Naive thymus-derived CD4-positive, alpha-beta T cell (primary cell): ENCODE data around the gene CDH4. TPM values are rescaled to one million over a fixed set of nuclear protein-coding genes. Genes with fewer than 3 reads are reported as not detected.

Experiments
- ATAC-seq: fragments of 150-1000 bp; cut with Tn5 transposase; 2 replicates; pipeline ENCODE4 v1.10.0; 2021; ENCODE audit warnings: mild to moderate bottlenecking, moderate library complexity
- CTCF ChIA-PET: fragments of 350-600 bp; sonication (Branson Sonifier 250); formaldehyde crosslinking; loops from one replicate; lab custom pipeline; 2021; ENCODE audit warnings: antibody characterized with exemption; lab: Charles Lee
- POLR2A ChIA-PET: fragments of 350-600 bp; sonication (Branson Sonifier 250); formaldehyde crosslinking; loops from one replicate; lab custom pipeline; 2021; ENCODE audit warnings: antibody characterized with exemption, inconsistent platforms; lab: Charles Lee
- DNase-seq, 9 donors: peaks; one replicate each; pipeline versions ENCODE4 v3.0.0 to v3.0.0-alpha.2; 2020 to 2022; ENCODE audit warnings: mixed read lengths in 1 of 9
- H3K27ac ChIP-seq: one replicate; pipeline ENCODE4 v1.7.0; 2013; ENCODE audit warnings: mild to moderate bottlenecking, low read depth, low read length, moderate library complexity
- H3K27me3 ChIP-seq, 2 donors: one replicate each; pipeline ENCODE4 v1.7.0; 2013; ENCODE audit warnings: low read length in 2 of 2, mild to moderate bottlenecking in 2 of 2, moderate library complexity in 2 of 2; ENCODE audit not compliant: control insufficient read depth in 2 of 2, insufficient read depth in 2 of 2
- H3K36me3 ChIP-seq, 3 experiments: 1 replicate in 2 of 3; 2 replicates in 1 of 3; pipeline ENCODE4 v1.7.0; 2013; ENCODE audit warnings: low read length in 3 of 3, mild to moderate bottlenecking in 3 of 3, moderate library complexity in 1 of 3; ENCODE audit not compliant: insufficient read depth in 3 of 3, control insufficient read depth in 2 of 3
- H3K4me1 ChIP-seq, 2 donors: one replicate each; pipeline ENCODE4 v1.7.0; 2013; ENCODE audit warnings: low read length in 2 of 2, mild to moderate bottlenecking in 2 of 2, moderate library complexity in 1 of 2; ENCODE audit not compliant: control insufficient read depth in 2 of 2, insufficient read depth in 2 of 2
- H3K4me3 ChIP-seq: 2 replicates; pipeline ENCODE4 v1.7.0; 2013; ENCODE audit warnings: mild to moderate bottlenecking, low read length
- H3K9me3 ChIP-seq, 3 experiments: 1 replicate in 2 of 3; 2 replicates in 1 of 3; pipeline ENCODE4 v1.7.0; 2013; ENCODE audit warnings: low read length in 3 of 3; ENCODE audit not compliant: control insufficient read depth in 2 of 3
- H3K27ac Mint-ChIP-seq, 9 donors: one replicate each; pipeline ENCODE4 v1.8.0; 2020 to 2022; ENCODE audit warnings: mixed read lengths in 9 of 9, mild to moderate bottlenecking in 8 of 9, moderate library complexity in 5 of 9, inconsistent platforms in 2 of 9
- H3K27me3 Mint-ChIP-seq, 5 donors: one replicate each; pipeline ENCODE4 v1.8.0; 2021 to 2022; ENCODE audit warnings: mixed read lengths in 5 of 5, mild to moderate bottlenecking in 1 of 5
- H3K36me3 Mint-ChIP-seq, 5 donors: one replicate each; pipeline ENCODE4 v1.8.0; 2020 to 2022; ENCODE audit warnings: mixed read lengths in 5 of 5, mild to moderate bottlenecking in 3 of 5, inconsistent platforms in 1 of 5
- H3K4me1 Mint-ChIP-seq, 7 donors: one replicate each; pipeline ENCODE4 v1.8.0; 2020 to 2022; ENCODE audit warnings: mixed read lengths in 7 of 7, mild to moderate bottlenecking in 3 of 7, inconsistent platforms in 1 of 7
- H3K4me3 Mint-ChIP-seq, 10 donors: one replicate each; pipeline ENCODE4 v1.8.0; 2020 to 2022; ENCODE audit warnings: mild to moderate bottlenecking in 10 of 10, mixed read lengths in 10 of 10, moderate library complexity in 6 of 10, inconsistent platforms in 2 of 10
- H3K9me3 Mint-ChIP-seq, 11 donors: one replicate each; pipeline ENCODE4 v1.8.0; 2020 to 2022; ENCODE audit warnings: mixed read lengths in 11 of 11, mild to moderate bottlenecking in 4 of 11, inconsistent platforms in 1 of 11, moderate library complexity in 1 of 11
- intact Hi-C, 2 donors: fragments of 100-400 bp; cut with micrococcal nuclease; formaldehyde crosslinking; loops; one replicate each; pipeline ENCODE4 v1.15.1; 2023
- polyA plus RNA-seq, 2 donors: library from polyadenylated mRNA; unstranded; fragments of 300-500 nt; fragmentation: Illumina TruSeq; gene quantifications; one replicate each; pipeline ENCODE4 v1.2.3, GENCODE V29; 2021
- total RNA-seq, 6 experiments: library from RNA in 5 of 6; stranded (reverse) in 5 of 6; gene quantifications; 1 replicate in 5 of 6; 2 replicates in 1 of 6; pipeline ENCODE4 v1.2.3 and lab custom pipeline; 2021 to 2026

The CDH4 gene
- total and polyA plus RNA-seq, 7 experiments from 2014 or later, result 0.05 to 0.43 (median 0.14) TPM; not detected in 1

DNA sequence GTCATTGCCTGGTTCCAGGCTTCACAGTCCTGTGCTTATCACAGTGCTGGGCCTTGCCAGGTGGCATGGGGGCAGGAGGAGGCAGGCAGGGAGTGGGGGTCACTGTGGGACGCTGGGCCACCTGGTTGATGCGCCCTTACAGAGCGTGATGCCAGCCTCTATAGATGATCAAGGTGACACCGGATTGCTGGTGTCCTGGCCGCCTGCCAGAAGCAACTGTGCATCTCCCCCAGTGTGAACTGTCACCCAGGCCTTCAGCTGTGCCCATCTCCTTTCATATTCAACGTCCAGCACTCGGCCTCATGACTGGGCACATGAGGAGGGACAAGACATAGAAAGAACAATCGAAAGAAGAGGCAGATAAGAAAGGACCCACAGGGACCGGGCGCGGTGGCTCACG lies 494.7 kb downstream of the CDH4 start:
- Mint-ChIP-seq H3K9me3 (peaks cover 2 to 37% (median 13%) of the 10 kb centered on the region in 11 donors), H3K27ac (no peak overlapping the region), H3K4me1 (no peaks in the 10 kb centered on the region), H3K27me3 (peaks cover 0 to 10% (median 0%) of the 10 kb centered on the region in 5 donors), H3K4me3 (no peak overlapping the region), H3K36me3 (peaks cover 0 to 5% (median 0%) of the 10 kb centered on the region in 5 donors)
- no peaks in the 10 kb centered on the region for H3K27me3 ChIP-seq
- H3K4me3 ChIP-seq, result no peak overlapping the region
- H3K4me1 ChIP-seq, result no peaks in the 10 kb centered on the region
- no peak overlapping the region for H3K27ac ChIP-seq
- ChIA-PET CTCF (no interaction called here), POLR2A (no interaction called here)
- H3K9me3 ChIP-seq, result peaks cover 0 to 9% (median 0%) of the 10 kb centered on the region in 3 experiments
- no peak for ATAC-seq
- DNase-seq, result no peak
- intact Hi-C loops, result no loop called here
- no peaks in the 10 kb centered on the region for H3K36me3 ChIP-seq

DNA sequence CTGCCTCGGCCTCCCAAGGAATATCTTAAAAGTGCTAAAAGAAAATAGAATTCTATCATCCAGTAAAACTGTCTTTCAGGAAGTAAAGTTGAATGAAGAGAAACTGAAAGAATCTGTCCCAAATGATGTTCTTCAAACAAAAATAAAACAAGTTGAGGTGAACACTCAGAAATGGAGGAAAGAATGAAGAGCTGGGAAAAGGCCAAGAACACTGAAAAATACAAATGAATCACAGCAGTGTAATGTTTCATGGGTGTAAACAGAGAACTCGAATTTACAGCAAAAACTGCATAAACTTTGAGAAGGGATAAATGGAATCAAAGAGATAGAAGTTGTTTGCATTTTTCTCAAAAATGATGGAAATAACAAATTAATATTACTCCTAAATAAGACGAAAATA lies 496.3 kb downstream of the CDH4 start:
- Histone ChIP-seq H3K4me3 (no peak overlapping the region), H3K27ac (no peak overlapping the region), H3K36me3 (no peaks in the 10 kb centered on the region), H3K4me1 (no peaks in the 10 kb centered on the region), H3K27me3 (no peaks in the 10 kb centered on the region), H3K9me3 (peaks cover 0 to 9% (median 0%) of the 10 kb centered on the region in 3 experiments)
- intact Hi-C loops, result no loop called here
- DNase-seq (no peak), ATAC-seq (no peak)
- CTCF ChIA-PET, result no interaction called here
- H3K4me1 Mint-ChIP-seq, result no peaks in the 10 kb centered on the region
- no peak overlapping the region for H3K4me3 Mint-ChIP-seq
- peaks cover 2 to 42% (median 13%) of the 10 kb centered on the region in 11 donors for H3K9me3 Mint-ChIP-seq
- no peak overlapping the region for H3K27ac Mint-ChIP-seq
- peaks cover 0 to 5% (median 0%) of the 10 kb centered on the region in 5 donors for H3K36me3 Mint-ChIP-seq
- H3K27me3 Mint-ChIP-seq, result peaks cover 0 to 10% (median 0%) of the 10 kb centered on the region in 5 donors
- POLR2A ChIA-PET, result no interaction called here

DNA sequence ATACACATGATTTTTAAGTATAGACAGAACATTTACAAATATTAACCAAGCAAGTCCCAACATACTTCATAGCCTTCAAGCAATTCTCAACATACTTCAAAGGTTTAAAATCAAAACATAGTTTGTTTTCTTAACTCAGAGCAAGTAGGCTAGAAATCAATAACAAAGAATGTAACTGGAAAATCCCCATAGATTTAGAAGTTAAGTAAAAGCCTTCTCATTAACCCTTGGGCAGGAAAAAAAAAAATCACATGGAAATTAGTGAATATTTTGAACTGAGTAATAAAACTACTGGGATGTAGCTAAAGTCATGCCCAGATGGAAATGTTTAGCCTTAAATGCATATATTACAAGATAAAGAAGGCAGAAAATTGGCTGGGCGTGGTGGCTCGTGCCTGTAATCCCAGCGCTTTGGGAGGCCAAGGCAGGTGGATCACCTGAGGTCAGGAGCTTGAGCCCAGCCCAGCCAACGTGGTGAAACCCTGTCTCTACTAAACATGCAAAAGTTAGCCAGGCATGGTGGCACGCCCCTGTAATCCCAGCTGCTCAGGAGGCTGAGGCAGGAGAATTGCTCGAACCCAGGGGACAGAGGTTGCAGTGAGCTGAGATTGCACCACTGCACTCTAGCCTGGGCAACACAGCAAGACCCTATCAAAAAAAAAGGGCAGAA lies 497.5 kb downstream of the CDH4 start:
- H3K4me3 ChIP-seq, result no peak overlapping the region
- peaks cover 0 to 5% (median 0%) of the 10 kb centered on the region in 5 donors for H3K36me3 Mint-ChIP-seq
- H3K27me3 ChIP-seq, result no peaks in the 10 kb centered on the region
- no peak for DNase-seq
- no peak for ATAC-seq
- intact Hi-C loops, result no loop called here
- H3K27ac ChIP-seq, result no peak overlapping the region
- H3K4me1 Mint-ChIP-seq, result no peaks in the 10 kb centered on the region
- POLR2A ChIA-PET, result no interaction called here
- H3K9me3 Mint-ChIP-seq, result peaks cover 2 to 42% (median 13%) of the 10 kb centered on the region in 11 donors
- H3K27me3 Mint-ChIP-seq, result peaks cover 0 to 10% (median 0%) of the 10 kb centered on the region in 5 donors
- no peaks in the 10 kb centered on the region for H3K36me3 ChIP-seq
- H3K27ac Mint-ChIP-seq, result no peak overlapping the region
- peaks cover 0 to 9% (median 0%) of the 10 kb centered on the region in 3 experiments for H3K9me3 ChIP-seq
- H3K4me3 Mint-ChIP-seq, result no peak overlapping the region
- CTCF ChIA-PET, result no interaction called here
- H3K4me1 ChIP-seq, result no peaks in the 10 kb centered on the region

DNA sequence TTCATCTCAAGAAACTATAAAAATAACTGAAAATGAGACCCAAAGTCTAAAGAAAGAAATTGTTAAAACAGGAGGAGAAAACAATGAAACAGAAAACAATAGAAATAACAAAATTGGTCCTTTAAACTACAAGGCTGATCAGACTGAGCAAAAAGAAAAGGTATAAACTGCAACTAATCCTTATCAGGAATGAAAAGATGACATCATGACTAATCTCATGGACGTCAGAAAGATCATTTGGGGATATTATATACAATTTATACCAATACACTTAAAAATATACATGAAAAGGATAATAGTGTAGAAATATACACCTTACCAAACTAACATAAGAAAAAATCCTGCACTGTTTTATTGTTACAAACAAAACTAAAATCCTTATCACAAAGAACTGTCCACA lies 498.0 kb downstream of the CDH4 start:
- intact Hi-C loops, result no loop called here
- ChIA-PET POLR2A (no interaction called here), CTCF (no interaction called here)
- Histone ChIP-seq H3K36me3 (no peaks in the 10 kb centered on the region), H3K4me1 (no peaks in the 10 kb centered on the region), H3K4me3 (no peak overlapping the region), H3K27ac (no peak overlapping the region), H3K9me3 (peaks cover 0 to 9% (median 0%) of the 10 kb centered on the region in 3 experiments), H3K27me3 (no peaks in the 10 kb centered on the region)
- DNase-seq (no peak), ATAC-seq (no peak)
- Mint-ChIP-seq H3K27me3 (peaks cover 0 to 10% (median 0%) of the 10 kb centered on the region in 5 donors), H3K4me1 (no peaks in the 10 kb centered on the region), H3K36me3 (peaks cover 0 to 5% (median 0%) of the 10 kb centered on the region in 5 donors), H3K9me3 (peaks cover 2 to 42% (median 13%) of the 10 kb centered on the region in 11 donors), H3K27ac (no peak overlapping the region), H3K4me3 (no peak overlapping the region)

DNA sequence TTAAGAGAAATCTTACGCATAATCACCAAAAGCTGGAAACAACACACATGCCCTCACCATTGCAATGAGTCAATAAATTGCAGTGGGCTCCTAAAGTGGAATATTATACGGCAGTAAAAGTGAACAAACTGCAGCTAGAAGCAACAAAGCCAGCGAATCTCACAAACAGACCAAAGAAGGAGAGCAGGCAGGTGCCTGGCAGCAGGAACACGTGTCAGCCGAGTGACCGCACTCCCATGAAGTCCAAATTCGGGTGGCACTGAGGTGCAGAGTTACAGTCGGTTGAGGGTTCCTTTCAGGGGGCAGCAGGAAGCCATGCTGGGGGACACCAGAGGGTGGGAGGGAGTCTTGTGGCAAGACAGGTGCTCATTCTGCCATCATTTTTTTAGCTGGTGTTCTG lies 500.5 kb downstream of the CDH4 start:
- Mint-ChIP-seq H3K4me3 (no peak overlapping the region), H3K4me1 (no peaks in the 10 kb centered on the region)
- CTCF ChIA-PET, result no interaction called here

DNA sequence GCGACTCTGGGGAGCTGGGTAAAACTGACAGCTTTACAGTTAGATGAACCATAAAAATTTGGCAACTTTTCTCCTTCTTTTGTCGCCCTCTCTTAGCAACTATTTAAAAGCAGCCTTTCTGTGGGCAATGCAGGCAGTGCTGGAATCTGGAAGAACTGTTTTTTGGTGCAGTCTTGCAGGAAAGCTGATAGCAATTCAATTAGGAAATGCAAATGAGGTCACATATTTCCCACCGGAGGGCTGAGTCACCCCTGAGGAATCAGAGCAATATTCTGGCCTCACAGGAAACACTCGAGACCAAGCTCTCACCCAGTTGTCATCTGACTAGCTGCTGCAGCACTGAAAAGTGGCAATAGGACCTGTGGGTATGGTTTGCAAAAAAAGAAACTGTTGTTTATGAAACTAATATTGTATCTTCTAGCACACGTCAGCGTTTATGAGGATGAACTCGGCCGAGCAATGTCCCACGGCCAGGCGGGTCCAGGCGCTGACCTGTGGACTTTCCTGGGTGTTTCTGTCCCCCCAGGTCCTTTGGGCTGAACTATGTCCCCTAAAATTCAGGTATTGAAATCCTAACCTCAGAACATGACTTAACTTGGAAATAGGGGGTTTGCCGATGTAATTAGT lies 501.4 kb downstream of the CDH4 start:
- H3K4me1 Mint-ChIP-seq, result no peaks in the 10 kb centered on the region
- no peak for ATAC-seq
- no peak overlapping the region for H3K4me3 Mint-ChIP-seq
- peaks cover 0 to 9% (median 0%) of the 10 kb centered on the region in 3 experiments for H3K9me3 ChIP-seq
- no peak overlapping the region for H3K4me3 ChIP-seq
- ChIA-PET POLR2A (no interaction called here), CTCF (no interaction called here)
- no peak for DNase-seq
- no peaks in the 10 kb centered on the region for H3K36me3 ChIP-seq
- peaks cover 0 to 25% (median 10%) of the 10 kb centered on the region in 11 donors for H3K9me3 Mint-ChIP-seq
- H3K27me3 Mint-ChIP-seq, result peaks cover 0 to 5% (median 0%) of the 10 kb centered on the region in 5 donors
- peaks cover 0 to 4% (median 0%) of the 10 kb centered on the region in 5 donors for H3K36me3 Mint-ChIP-seq
- no peak overlapping the region for H3K27ac Mint-ChIP-seq
- no peaks in the 10 kb centered on the region for H3K27me3 ChIP-seq
- H3K27ac ChIP-seq, result no peak overlapping the region
- intact Hi-C loops, result no loop called here
- no peaks in the 10 kb centered on the region for H3K4me1 ChIP-seq

More for the DNA sequence above, 500.5 kb downstream of the CDH4 start:
- POLR2A ChIA-PET, result no interaction called here
- no peak for DNase-seq
- peaks cover 0 to 32% (median 10%) of the 10 kb centered on the region in 11 donors for H3K9me3 Mint-ChIP-seq
- Histone ChIP-seq H3K4me1 (no peaks in the 10 kb centered on the region), H3K36me3 (no peaks in the 10 kb centered on the region), H3K27ac (no peak overlapping the region), H3K27me3 (no peaks in the 10 kb centered on the region), H3K9me3 (peaks cover 0 to 9% (median 0%) of the 10 kb centered on the region in 3 experiments), H3K4me3 (no peak overlapping the region)
- ATAC-seq, result no peak
- intact Hi-C loops, result no loop called here
- no peak overlapping the region for H3K27ac Mint-ChIP-seq
- peaks cover 0 to 2% (median 0%) of the 10 kb centered on the region in 5 donors for H3K27me3 Mint-ChIP-seq
- peaks cover 0 to 4% (median 0%) of the 10 kb centered on the region in 5 donors for H3K36me3 Mint-ChIP-seq
